Astrocyte of the cerebellum (primary cell): ENCODE data around the gene HHATL.

Experiments used
- DNase-seq: peaks from one replicate; pipeline ENCODE4 v3.0.0-alpha.2; 2011; ENCODE audit warnings: low read depth
- H3K4me3 ChIP-seq: 2 replicates; pipeline ENCODE4 v1.5.1; 2011; ENCODE audit warnings: mild to moderate bottlenecking, low read depth, low read length, moderate library complexity
- CTCF ChIP-seq: IDR thresholded peaks from 2 replicates; pipeline ENCODE4 v1.5.1; 2012; ENCODE audit warnings: low read length, low read depth, moderate library complexity, mild to moderate bottlenecking; ENCODE audit errors: missing control alignments
- in situ Hi-C: cut with HindIII; loops from 2 replicates; pipeline ENCODE4 v1.10.0; 2017; ENCODE audit warnings: low sequenced_read_pairs

The HHATL gene

GRCh38 chr3:42684632-42685362 is 17.8 kb downstream of the HHATL start:
- no peak overlapping the region for H3K4me3 ChIP-seq
- TF ChIP-seq CTCF, result no peak
- in situ Hi-C loops, result no loop called here
- DNase-seq, result no peak

GRCh38 chr3:42683875-42684598 is 18.6 kb downstream of the HHATL start:
- in situ Hi-C loops, result no loop called here
- DNase-seq, result peak; percentile 29
- no peak for TF ChIP-seq CTCF
- H3K4me3 ChIP-seq, result no peak overlapping the region

- TF ChIP-seq CTCF, result no peak
- H3K4me3 ChIP-seq, result no peak overlapping the region
- in situ Hi-C loops, result no loop called here
- DNase-seq, result no peak
These were observed 20.1 kb downstream of the HHATL start for GRCh38 chr3:42682301-42683070.

GRCh38 chr3:42681361-42682038 is 21.1 kb downstream of the HHATL start:
- H3K4me3 ChIP-seq, result no peak overlapping the region
- DNase-seq, result no peak
- no peak for TF ChIP-seq CTCF
- in situ Hi-C loops, result no loop called here

- TF ChIP-seq CTCF, result no peak
- DNase-seq, result no peak
- H3K4me3 ChIP-seq, result no peak overlapping the region
- in situ Hi-C loops, result no loop called here
These were observed 21.8 kb downstream of the HHATL start for GRCh38 chr3:42680806-42681205.

- TF ChIP-seq CTCF, result no peak
- H3K4me3 ChIP-seq, result no peak overlapping the region
- no peak for DNase-seq
- in situ Hi-C loops, result no loop called here
These were observed 22.3 kb downstream of the HHATL start for GRCh38 chr3:42680271-42680670.
